HCT116 (cell line): ENCODE measurements around the gene SUSD6. TPM values are rescaled to one million over a fixed set of nuclear protein-coding genes. Genes with fewer than 3 reads are reported as not detected.

ENCODE experiments used
- ATAC-seq: fragments of 200-7000 bp; cut with Tn5 transposase; 2 replicates; pipeline ENCODE4 v1.9.1; 2020; ENCODE audit warnings: mild to moderate bottlenecking, moderate library complexity
- BruUV-seq: library from RNA; stranded (reverse); fragments of 400-500 nt; replicated peaks from 2 replicates; lab custom pipeline; 2021; lab: Mats Ljungman, UMichigan
- CTCF ChIA-PET: fragments of 300-600 bp; sonication (Branson Sonifier 250); formaldehyde crosslinking; loops from one replicate; lab custom pipeline; 2021; ENCODE audit warnings: antibody characterized with exemption; lab: Charles Lee
- POLR2A ChIA-PET: fragments of 300-600, 350-600 bp; sonication (Branson Sonifier 250); formaldehyde crosslinking; loops from one replicate; lab custom pipeline; 2021; ENCODE audit warnings: antibody characterized with exemption; lab: Charles Lee
- RAD21 ChIA-PET, 2 experiments: fragments of 300-600 bp; sonication (Branson Sonifier 250); formaldehyde crosslinking; loops; one replicate each; lab custom pipeline; 2023; ENCODE audit warnings: low total read pairs in 2 of 2; ENCODE audit not compliant: uncharacterized antibody in 2 of 2, unreplicated experiment in 2 of 2, low non-redundant PET in 1 of 2; lab: Charles Lee
- DNase-seq: peaks from one replicate; pipeline ENCODE4 v3.0.0-alpha.2; 2010; ENCODE audit warnings: low read depth, low spot score
- H2AFZ ChIP-seq: fragments of 200-600 bp; shearing (Covaris generic), sonication (generic); 2 replicates; pipeline ENCODE4 v1.6.1; 2017; ENCODE audit warnings: low read depth, mixed run types, mixed read lengths, antibody characterized with exemption, low read length; ENCODE audit not compliant: poor library complexity, severe bottlenecking
- H3K27ac ChIP-seq: 2 replicates; pipeline ENCODE4 v1.5.1; 2012; ENCODE audit warnings: low read depth, low read length
- H3K27me3 ChIP-seq: fragments of 200-600 bp; sonication (generic); 2 replicates; pipeline ENCODE4 v1.6.1; 2016; ENCODE audit warnings: mixed run types, low read length, mixed read lengths; ENCODE audit not compliant: insufficient read depth
- H3K36me3 ChIP-seq, 2 experiments: fragments of 200-500 bp in 1 of 2; fragments of 200-600 bp in 1 of 2; sonication (Bioruptor generic) in 1 of 2; sonication (generic) in 1 of 2; 2 replicates each; pipeline versions ENCODE4 v1.5.1 to v1.6.1; 2014 to 2016; ENCODE audit warnings: low read length in 2 of 2, inconsistent platforms in 1 of 2, mixed read lengths in 1 of 2, mixed run types in 1 of 2; ENCODE audit not compliant: insufficient read depth in 2 of 2, control insufficient read depth in 1 of 2
- H3K4me1 ChIP-seq, 2 experiments: fragments of 200-600 bp in 1 of 2; sonication (generic) in 1 of 2; 2 replicates each; pipeline versions ENCODE4 v1.5.1 to v1.6.1; 2012 to 2017; ENCODE audit warnings: low read length in 2 of 2, inconsistent platforms in 1 of 2, mild to moderate bottlenecking in 1 of 2, mixed read lengths in 1 of 2, mixed run types in 1 of 2, moderate library complexity in 1 of 2; ENCODE audit not compliant: insufficient read depth in 2 of 2, control insufficient read depth in 1 of 2
- H3K4me2 ChIP-seq: fragments of 200-600 bp; sonication (generic); 2 replicates; pipeline ENCODE4 v1.6.1; 2017; ENCODE audit warnings: mixed run types, low read length, mixed read lengths
- H3K4me3 ChIP-seq, 2 experiments: fragments of 200-600 bp in 1 of 2; sonication (generic) in 1 of 2; replicated peaks in 1 of 2; 2 replicates each; pipeline ENCODE4 v1.5.1; 2011 to 2016; ENCODE audit warnings: low read length in 2 of 2, control low read depth in 1 of 2, low read depth in 1 of 2, mild to moderate bottlenecking in 1 of 2, mixed read lengths in 1 of 2, mixed run types in 1 of 2
- H3K79me2 ChIP-seq: fragments of 200-600 bp; sonication (generic); 2 replicates; pipeline ENCODE4 v1.6.1; 2017; ENCODE audit warnings: mild to moderate bottlenecking, mixed run types, low read length, moderate library complexity, mixed read lengths; ENCODE audit not compliant: insufficient read depth
- H3K9ac ChIP-seq: fragments of 200-600 bp; sonication (generic); 2 replicates; pipeline ENCODE4 v1.6.1; 2016; ENCODE audit warnings: low read length, mixed read lengths
- H3K9me2 ChIP-seq: fragments of 200-600 bp; sonication (generic), shearing (Covaris generic); 2 replicates; pipeline ENCODE4 v1.6.1; 2017; ENCODE audit warnings: mixed run types, mild to moderate bottlenecking, moderate library complexity; ENCODE audit not compliant: insufficient read depth
- H3K9me3 ChIP-seq, 2 experiments: fragments of 200-500 bp in 1 of 2; fragments of 200-600 bp in 1 of 2; sonication (Bioruptor generic) in 1 of 2; sonication (generic) in 1 of 2; 2 replicates each; pipeline ENCODE4 v1.6.1; 2014 to 2017; ENCODE audit warnings: low read length in 2 of 2, mixed read lengths in 2 of 2, inconsistent platforms in 1 of 2, low read depth in 1 of 2, mild to moderate bottlenecking in 1 of 2, mixed run types in 1 of 2, moderate library complexity in 1 of 2; ENCODE audit not compliant: control insufficient read depth in 1 of 2, insufficient read depth in 1 of 2
- H4K20me1 ChIP-seq: fragments of 200-600 bp; sonication (generic), shearing (Covaris generic); 2 replicates; pipeline ENCODE4 v1.6.1; 2017; ENCODE audit warnings: mixed run types, mild to moderate bottlenecking, moderate library complexity; ENCODE audit not compliant: insufficient read depth
- FOSL1 ChIP-seq: IDR thresholded peaks from 2 replicates; pipeline ENCODE4 v1.6.1; 2012; ENCODE audit warnings: low read depth
- POLR2A ChIP-seq: IDR thresholded peaks from 2 replicates; pipeline ENCODE4 v1.7.0; 2011; ENCODE audit warnings: borderline replicate concordance; ENCODE audit not compliant: insufficient read depth, insufficient read length; ENCODE audit errors: extremely low read depth
- SRF ChIP-seq: IDR thresholded peaks from 2 replicates; pipeline ENCODE4 v1.6.1; 2012; ENCODE audit warnings: low read depth
- ZNF274 ChIP-seq: fragments of 200-500 bp; sonication (Bioruptor generic); IDR thresholded peaks from 2 replicates; pipeline ENCODE4 v1.6.1; 2014; ENCODE audit warnings: mild to moderate bottlenecking, low read depth, low read length, inconsistent platforms
- intact Hi-C: fragments of 100-400 bp; cut with micrococcal nuclease; formaldehyde crosslinking; loops from 2 replicates; pipeline ENCODE4 v1.10.0; 2022
- total RNA-seq: library from RNA; stranded (reverse); gene quantifications from one replicate; pipeline ENCODE4 v1.2.1, GENCODE V29; 2021; ENCODE audit not compliant: unreplicated experiment
- TF ChIP-seq, protein P1 (sequence below), 3 experiments: fragments of 200-600 bp in 1 of 3; sonication (generic) in 1 of 3; IDR thresholded peaks in 2 of 3; conservative IDR thresholded peaks in 1 of 3; 2 replicates each; pipeline ENCODE4 v1.5.1; 2012 to 2017; ENCODE audit warnings: low read depth in 2 of 3, low read length in 2 of 3, antibody characterized with exemption in 1 of 3, borderline replicate concordance in 1 of 3, control low read depth in 1 of 3, mild to moderate bottlenecking in 1 of 3, mixed read lengths in 1 of 3, mixed run types in 1 of 3, moderate library complexity in 1 of 3; ENCODE audit not compliant: insufficient read depth in 1 of 3
- TF ChIP-seq, protein P2 (sequence below): IDR thresholded peaks from 2 replicates; pipeline ENCODE4 v1.6.1; 2012
- TF ChIP-seq, protein P3 (sequence below): IDR thresholded peaks from 2 replicates; pipeline ENCODE4 v1.6.1; 2011; ENCODE audit warnings: mild to moderate bottlenecking, low read length, moderate library complexity; ENCODE audit not compliant: insufficient replicate concordance; ENCODE audit errors: extremely low read depth

SUSD6 gene
- total RNA-seq, 1 experiment from 2014 or later = 6.4 TPM

DNA sequence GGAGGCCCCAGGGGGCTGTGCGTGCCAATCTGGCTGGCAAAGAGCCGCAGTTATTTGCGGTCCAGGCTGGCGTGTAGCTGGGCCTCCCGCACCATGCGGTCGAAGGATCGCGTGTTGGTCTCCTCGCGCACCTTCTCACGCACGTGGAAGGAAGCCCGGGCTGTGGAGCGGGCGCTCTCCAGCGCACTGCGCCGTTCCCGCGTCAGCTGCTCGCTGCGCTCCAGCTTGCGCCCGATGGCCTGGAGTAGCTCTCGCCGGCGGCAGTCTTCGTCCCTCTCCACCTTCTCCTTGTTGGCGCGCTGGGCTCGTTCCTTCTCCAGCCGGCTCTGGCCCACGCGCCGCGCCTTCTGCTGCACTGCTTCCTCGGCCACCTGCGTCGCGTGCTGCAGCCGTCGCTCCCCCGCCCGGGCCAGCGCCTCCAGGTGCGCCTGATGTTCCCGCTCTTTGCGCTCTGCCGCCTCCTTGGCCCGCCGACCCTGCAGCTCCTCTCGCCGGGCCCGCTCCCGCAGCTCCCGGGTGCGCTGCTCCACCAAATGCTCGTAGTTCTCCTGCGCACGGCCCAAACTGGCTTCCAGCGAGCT is 39.9 kb upstream of the SUSD6 start:
- CTCF ChIA-PET = interaction anchor here (1.0 kb wide), 1 partner anchor 8 kb away, joined by 3 read pairs; no protein-coding TSS in a partner anchor
- RAD21 ChIA-PET = no interaction called here
- no peak overlapping the region for H2AFZ ChIP-seq
- no peak overlapping the region for H3K9ac ChIP-seq
- TF ChIP-seq SRF = no peak
- TF ChIP-seq, protein P1, sequence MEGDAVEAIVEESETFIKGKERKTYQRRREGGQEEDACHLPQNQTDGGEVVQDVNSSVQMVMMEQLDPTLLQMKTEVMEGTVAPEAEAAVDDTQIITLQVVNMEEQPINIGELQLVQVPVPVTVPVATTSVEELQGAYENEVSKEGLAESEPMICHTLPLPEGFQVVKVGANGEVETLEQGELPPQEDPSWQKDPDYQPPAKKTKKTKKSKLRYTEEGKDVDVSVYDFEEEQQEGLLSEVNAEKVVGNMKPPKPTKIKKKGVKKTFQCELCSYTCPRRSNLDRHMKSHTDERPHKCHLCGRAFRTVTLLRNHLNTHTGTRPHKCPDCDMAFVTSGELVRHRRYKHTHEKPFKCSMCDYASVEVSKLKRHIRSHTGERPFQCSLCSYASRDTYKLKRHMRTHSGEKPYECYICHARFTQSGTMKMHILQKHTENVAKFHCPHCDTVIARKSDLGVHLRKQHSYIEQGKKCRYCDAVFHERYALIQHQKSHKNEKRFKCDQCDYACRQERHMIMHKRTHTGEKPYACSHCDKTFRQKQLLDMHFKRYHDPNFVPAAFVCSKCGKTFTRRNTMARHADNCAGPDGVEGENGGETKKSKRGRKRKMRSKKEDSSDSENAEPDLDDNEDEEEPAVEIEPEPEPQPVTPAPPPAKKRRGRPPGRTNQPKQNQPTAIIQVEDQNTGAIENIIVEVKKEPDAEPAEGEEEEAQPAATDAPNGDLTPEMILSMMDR (IDR thresholded peaks at IDR 0.05 in 2 of 3, conservative IDR thresholded peaks at IDR 0.05 in 1 of 3; ENCODE audit: borderline replicate concordance in 1 of 3, insufficient read depth in 1 of 3, low read depth in 2 of 3, low read length in 2 of 3) = no peak
- peaks cover 23% of the 10 kb centered on the region for H3K27me3 ChIP-seq
- H3K4me3 ChIP-seq = no peak overlapping the region
- no peak overlapping the region for H3K4me2 ChIP-seq
- no peaks in the 10 kb centered on the region for H3K9me2 ChIP-seq
- no peaks in the 10 kb centered on the region for H3K36me3 ChIP-seq
- no peaks in the 10 kb centered on the region for H3K9me3 ChIP-seq
- POLR2A ChIA-PET = no interaction called here
- DNase-seq = no peak
- no peak for ATAC-seq
- peaks cover 0 to 4% of the 10 kb centered on the region in 2 experiments; a peak in 1 of 4 replicates for H3K4me1 ChIP-seq
- H4K20me1 ChIP-seq = no peaks in the 10 kb centered on the region
- no TSS peak for BruUV-seq
- no peak overlapping the region for H3K27ac ChIP-seq
- intact Hi-C loops = no loop called here
- no peaks in the 10 kb centered on the region for H3K79me2 ChIP-seq

DNA sequence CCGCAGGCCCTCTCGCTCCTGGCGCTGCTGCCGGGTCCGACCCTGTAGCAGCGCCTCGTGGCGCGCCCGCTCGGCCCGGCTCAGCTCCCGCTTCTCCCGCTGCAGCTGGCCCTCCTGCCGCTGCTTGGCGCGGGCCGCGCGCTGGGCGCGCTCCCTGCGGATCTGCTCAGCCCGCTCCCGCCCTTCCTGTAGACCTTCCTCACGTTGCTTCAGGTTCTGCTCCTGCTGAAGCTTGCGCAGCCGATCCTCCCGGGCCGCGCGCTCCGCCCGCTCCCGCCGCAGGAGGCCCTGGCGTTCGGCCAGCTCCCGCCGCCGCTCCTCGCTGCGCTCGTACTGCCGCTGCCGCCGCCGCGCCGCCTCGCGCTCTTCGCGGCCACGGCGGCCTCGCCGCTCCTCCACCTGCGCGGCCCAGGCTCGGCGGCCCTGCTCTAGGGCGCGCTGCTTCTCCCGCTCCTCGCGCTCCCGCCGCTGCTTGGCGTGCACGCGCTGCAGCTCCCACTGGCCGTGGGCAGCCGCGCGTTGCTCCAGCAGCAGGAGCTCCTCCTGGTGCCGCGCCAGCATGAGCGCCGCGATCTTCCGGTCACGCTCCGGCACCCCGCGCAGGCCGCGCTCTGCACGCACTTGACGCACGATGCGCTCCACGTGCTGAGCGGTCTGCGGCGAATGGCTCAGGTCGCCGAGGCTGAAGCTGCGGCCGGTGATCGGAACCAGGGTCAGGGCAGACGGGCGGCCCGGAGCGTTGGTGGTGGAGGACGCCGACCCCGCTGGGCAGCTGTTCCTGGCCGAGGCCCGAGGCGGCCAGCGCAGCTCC is 39.2 kb upstream of the SUSD6 start:
- DNase-seq (no peak), ATAC-seq (no peak)
- Histone ChIP-seq H3K9me2 (no peaks in the 10 kb centered on the region), H3K27ac (no peak overlapping the region), H3K4me1 (peaks cover 0 to 4% of the 10 kb centered on the region in 2 experiments; a peak in 1 of 4 replicates), H4K20me1 (no peaks in the 10 kb centered on the region), H3K27me3 (peaks cover 16% of the 10 kb centered on the region), H3K9ac (no peak overlapping the region), H2AFZ (no peak overlapping the region), H3K36me3 (no peaks in the 10 kb centered on the region), H3K4me2 (no peak overlapping the region), H3K79me2 (no peaks in the 10 kb centered on the region), H3K4me3 (no peak overlapping the region), H3K9me3 (no peaks in the 10 kb centered on the region)
- intact Hi-C loops = no loop called here
- no peak for TF ChIP-seq FOSL1
- TF ChIP-seq, protein P2, sequence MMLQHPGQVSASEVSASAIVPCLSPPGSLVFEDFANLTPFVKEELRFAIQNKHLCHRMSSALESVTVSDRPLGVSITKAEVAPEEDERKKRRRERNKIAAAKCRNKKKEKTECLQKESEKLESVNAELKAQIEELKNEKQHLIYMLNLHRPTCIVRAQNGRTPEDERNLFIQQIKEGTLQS = no peak
- TF ChIP-seq, protein P3, sequence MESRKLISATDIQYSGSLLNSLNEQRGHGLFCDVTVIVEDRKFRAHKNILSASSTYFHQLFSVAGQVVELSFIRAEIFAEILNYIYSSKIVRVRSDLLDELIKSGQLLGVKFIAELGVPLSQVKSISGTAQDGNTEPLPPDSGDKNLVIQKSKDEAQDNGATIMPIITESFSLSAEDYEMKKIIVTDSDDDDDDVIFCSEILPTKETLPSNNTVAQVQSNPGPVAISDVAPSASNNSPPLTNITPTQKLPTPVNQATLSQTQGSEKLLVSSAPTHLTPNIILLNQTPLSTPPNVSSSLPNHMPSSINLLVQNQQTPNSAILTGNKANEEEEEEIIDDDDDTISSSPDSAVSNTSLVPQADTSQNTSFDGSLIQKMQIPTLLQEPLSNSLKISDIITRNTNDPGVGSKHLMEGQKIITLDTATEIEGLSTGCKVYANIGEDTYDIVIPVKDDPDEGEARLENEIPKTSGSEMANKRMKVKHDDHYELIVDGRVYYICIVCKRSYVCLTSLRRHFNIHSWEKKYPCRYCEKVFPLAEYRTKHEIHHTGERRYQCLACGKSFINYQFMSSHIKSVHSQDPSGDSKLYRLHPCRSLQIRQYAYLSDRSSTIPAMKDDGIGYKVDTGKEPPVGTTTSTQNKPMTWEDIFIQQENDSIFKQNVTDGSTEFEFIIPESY = no peak
- TF ChIP-seq, protein P1 (IDR thresholded peaks at IDR 0.05 in 2 of 3, conservative IDR thresholded peaks at IDR 0.05 in 1 of 3; ENCODE audit: borderline replicate concordance in 1 of 3, insufficient read depth in 1 of 3, low read depth in 2 of 3, low read length in 2 of 3) = no peak
- TF ChIP-seq POLR2A = no peak
- TF ChIP-seq ZNF274 = no peak
- ChIA-PET RAD21 (no interaction called here), POLR2A (no interaction called here), CTCF (interaction anchor here (1.0 kb wide), 1 partner anchor 9 kb away, joined by 3 read pairs; no protein-coding TSS in a partner anchor)
- no TSS peak for BruUV-seq
